GM18502 (cell line): ENCODE results near the gene PSME3.
"Not testable (repeated sequence)": the region's sequence is repeated elsewhere in the genome, so short reads cannot be mapped to it uniquely, and the experiment has no call there.

ENCODE experiments used
- ATAC-seq: cut with Tn5 transposase; IDR thresholded peaks from one replicate; pipeline ENCODE4 v1.9.1; 2021; ENCODE audit warnings: mild to moderate bottlenecking; ENCODE audit not compliant: unreplicated experiment, poor library complexity

The PSME3 gene

DNA sequence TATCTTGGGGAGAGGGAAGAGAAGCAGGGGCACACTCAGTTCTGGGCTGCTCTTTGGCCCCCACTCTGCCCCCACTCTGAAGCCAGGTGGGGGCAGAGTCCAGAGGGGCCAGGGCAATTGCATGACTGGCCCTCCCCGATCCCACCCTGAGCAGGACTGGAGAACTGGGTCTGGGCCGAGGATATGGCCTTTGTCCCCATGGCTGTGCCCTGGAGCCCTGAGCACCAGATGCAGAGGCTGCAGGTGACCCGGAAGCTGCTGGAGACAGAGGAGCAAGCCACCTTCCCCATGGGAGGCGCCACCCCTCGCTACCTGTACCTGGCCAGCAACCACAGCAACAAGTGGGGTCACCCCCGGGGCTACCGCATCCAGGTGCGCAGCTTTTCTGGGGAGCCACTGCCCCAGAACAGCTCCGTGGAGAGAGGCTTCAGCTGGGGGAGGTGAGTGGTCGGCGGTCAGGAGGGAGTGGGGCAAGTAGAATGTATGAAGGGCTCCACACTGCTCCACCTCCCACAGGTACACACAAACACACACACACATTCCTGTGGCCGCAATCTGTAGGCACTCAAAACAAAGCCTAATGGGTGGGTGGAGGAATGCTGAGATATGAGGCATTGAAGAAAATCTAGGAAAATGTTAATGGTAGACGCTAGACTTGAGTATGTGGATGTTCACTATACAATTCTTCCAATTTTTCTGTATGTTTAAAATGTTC lies 39.2 kb downstream of the PSME3 start:
- no peak for ATAC-seq

DNA sequence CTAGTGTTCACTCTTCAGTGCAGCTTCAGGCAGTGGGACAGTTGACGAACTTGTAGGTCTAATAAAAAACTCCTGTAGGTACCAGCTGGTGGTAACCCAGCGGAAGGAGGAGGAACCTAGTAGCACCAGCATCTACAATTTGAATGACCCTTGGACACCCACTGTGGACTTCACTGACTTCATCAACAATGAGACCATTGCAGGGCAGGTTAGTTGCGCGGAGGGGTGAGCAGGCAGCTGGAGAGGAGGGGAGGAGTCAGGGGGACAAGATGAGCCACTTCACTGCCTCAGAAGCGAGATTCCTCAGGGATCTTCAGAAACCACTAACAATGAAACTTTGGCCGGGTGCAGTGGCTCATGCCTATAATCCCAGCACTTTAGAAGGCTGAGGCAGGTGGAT lies 40.1 kb downstream of the PSME3 start:
- no peak for ATAC-seq

DNA sequence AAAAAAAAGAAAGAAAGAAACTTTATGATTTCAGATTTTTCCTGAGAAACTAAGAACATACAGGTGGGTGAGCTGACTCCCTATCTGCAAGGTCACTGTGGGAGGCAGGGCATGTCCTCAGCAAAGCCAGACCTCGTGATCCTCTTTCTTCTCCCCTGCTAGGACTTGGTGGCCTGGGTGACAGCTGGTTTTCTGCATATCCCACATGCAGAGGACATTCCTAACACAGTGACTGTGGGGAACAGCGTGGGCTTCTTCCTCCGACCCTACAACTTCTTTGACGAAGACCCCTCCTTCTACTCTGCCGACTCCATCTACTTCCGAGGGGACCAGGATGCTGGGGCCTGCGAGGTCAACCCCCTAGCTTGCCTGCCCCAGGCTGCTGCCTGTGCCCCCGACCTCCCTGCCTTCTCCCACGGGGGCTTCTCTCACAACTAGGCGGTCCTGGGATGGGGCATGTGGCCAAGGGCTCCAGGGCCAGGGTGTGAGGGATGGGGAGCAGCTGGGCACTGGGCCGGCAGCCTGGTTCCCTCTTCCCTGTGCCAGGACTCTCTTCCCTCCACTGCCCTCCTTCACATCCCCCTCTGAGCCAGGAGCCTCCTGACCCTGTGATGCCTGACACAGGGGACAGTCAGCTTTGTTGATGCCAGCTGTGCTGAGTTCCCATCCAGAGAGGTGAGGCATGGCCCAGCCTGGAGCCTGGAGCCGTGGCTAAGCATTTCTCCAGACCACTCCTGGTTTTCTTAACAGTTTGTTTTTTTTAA lies 40.9 kb downstream of the PSME3 start:
- ATAC-seq: not testable (repeated sequence)

DNA sequence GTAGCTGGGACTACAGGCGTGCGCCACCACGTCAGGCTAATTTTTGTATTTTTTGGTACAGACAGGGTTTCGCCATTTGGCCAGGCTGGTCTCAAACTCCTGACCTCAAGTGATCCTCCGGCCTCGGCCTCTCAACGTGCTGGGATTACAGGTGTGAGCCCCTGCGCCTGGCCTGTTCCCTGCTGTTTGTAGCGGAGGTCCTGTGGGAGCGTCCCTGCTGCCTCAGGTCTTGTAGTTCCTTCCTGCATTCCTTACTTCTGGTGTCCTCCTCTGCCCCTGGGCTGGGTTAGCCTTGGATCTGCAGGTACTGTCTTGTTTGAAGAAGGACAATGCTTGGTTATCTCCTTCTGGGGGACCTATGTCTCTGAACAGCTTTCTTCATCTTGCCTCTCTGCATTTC lies 43.8 kb downstream of the PSME3 start:
- ATAC-seq: no peak

DNA sequence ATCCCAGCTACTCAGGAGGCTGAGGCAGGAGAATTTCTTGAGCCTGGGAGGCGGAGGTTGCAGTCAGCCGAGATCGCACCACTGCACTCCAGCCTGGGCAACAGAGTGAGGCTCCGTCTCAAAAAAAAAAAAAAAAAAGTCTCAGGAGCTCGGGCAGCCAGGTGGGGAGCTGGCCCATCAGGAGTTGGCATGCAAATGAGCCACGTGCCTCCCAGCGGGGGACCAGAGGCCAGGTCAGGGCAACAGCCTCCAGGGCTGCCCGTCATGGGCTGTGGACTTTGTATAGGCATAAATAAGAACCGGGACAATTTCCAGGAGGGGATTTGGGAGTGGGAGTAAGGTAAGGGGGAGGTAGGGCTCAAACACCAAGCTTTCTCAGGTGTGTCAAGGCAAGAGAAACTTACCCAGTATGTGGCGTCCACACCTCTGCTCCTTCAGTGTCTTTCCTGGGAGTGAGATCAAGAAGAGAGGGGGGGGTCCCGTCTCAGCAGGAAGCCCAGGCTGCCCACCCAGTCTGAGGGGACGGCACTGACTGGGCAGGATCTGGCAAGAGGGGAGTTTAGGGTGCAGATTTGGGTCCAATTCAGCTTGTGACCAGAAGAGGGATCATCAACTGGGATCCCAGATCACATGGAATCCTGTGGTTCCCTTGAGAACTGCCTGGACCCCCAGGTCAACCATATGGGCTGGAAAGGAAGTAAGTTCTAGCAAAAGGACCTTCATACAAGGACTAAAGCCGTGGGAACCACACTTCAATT lies 45.1 kb downstream of the PSME3 start:
- ATAC-seq: no peak

DNA sequence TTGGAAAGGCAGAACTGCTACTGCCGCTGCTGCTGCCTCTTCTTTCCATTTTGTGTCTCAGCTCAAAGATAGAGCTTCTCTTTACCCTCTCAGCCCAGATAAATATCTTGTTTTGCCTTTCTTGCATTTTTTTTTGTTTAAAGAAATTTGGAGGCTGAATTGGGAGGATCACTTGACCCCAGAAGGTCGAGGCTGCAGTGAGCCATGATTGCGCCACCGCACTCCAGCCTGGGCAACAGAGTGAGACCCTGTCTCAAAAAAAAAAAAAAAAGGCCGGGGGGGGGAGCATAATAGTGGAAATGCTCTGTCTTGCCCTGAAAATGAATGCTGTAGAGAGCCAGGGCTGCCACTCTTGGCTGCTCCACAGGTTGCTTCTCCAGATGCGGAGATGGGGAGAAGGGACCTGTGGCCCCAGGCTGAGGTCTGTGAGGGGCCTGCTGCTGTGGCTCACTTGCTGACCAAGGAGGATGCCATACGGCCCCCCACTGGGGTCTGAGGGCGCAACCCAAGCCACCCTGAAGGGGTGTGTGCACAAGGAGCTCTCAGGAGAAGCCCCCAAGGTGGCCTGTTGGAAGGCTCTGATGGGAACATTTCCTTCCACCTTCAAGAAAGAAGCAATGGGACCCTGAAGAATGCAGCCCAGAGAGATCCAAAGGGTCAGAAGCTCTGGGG lies 45.9 kb downstream of the PSME3 start:
- ATAC-seq: no peak

DNA sequence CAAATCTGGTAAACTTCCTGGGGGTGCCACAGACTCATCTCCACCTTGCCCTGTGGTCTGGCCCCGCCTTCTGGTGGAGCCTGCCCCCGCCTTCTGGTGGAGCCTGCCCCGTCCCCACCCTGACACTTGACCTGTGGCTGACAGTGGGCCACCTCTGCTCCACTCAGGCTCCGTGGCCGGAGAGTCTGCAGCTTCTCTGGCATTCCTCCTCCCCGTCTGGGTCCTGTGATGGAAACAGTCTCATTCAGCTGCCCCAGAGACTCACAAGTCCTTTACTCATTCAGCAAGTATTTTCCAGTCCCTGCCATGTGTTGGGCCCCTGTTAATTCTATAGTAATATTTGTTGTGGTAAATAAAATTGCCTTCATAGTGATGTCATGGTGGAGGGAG lies 46.4 kb downstream of the PSME3 start:
- ATAC-seq: no peak

DNA sequence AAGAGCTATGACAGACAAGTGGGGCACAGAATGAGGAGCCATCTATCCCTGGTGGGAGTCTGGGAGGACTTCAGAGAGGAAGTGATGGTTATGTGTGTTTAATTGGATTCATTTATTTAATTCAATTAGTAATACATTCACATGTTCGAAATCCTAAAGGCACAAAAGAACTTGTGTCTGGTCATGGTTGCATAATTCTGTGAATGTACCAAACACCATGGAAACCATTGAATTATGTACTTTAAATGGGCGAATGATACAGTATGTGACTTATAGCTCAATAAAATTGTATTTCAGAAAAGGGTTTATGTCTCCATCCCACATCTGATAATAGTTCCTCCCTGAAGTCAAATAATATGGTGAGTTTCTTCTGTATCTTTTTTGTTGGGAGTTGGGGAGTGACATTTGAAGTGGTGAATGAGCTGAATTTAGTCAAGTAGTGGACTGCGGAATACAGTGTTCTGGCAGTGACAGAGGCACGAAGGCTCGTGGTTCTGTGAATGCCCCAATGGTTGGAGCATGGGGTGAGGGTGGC lies 47.6 kb downstream of the PSME3 start:
- ATAC-seq: no peak

DNA sequence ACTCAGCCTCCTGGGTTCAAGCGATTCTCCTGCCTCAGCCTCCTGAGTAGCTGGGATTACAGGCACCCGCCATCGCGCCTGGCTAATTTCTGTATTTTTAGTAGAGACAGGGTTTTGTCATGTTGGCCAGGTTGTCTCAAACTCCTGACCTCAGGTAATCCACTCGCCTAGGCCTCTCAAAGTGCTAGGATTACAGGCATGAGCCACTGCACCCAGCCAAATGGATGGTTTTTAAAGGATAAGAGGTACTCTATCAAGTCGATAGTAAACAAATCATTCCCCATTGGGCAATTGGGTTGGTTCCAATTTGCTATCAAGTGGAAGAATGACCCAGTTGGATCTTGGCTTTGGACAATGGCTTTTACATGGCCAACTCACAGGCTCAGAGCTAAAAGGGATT lies 48.5 kb downstream of the PSME3 start:
- not testable (repeated sequence) for ATAC-seq

DNA sequence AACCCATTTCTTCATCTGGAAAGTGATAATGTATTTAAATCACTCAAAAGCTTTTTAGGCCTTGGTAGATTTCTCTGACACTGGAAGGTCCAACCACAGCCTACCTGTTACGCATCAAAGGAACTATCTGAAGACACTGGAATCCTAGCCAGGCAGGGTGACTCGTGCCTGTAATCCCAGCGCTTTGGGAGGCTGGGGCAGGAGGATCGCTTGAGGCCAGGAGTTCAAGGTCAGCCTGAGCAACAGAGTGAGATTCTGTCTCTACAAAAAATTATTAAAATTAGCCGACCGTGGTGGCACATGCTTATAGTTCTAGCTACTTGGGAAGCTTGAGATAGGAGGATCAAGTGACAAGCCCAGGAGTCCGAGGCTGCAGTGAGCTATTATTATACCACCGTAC lies 49.0 kb downstream of the PSME3 start:
- no peak for ATAC-seq

DNA sequence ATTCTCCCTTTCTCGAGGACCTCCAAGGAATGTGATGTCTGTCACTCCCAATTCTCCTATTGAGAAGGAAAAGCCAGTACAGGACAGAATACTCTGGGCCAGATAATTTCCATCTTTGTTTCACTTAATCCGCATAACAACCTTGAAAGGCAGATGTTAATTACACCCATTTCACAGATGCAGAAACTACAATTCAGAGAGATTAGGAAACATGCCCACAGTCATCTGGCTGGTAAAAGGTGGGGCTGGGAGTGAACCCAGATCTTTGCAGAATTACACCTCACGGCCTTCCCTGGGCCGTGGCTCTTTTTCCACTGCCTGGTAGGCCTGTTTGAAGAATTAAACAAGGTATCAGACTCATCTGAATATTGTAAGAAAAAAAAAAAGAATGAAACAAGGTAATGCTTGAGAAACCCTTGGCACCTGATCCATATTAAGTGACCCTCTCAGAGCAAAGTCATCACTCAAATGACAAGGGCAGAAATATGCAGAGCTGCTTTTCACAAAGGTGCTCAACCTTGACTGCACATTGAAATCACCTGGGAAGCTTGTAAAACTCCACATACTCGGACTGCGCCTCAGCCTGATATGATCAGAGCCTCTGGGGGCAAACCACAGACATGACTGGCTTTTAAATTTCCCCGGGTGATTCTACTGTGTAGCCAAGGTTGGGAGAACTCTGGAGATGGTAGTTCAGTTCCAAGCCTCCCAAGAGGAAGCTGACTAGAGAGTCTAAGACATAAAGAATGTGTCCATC lies 50.8 kb downstream of the PSME3 start:
- ATAC-seq: no peak

DNA sequence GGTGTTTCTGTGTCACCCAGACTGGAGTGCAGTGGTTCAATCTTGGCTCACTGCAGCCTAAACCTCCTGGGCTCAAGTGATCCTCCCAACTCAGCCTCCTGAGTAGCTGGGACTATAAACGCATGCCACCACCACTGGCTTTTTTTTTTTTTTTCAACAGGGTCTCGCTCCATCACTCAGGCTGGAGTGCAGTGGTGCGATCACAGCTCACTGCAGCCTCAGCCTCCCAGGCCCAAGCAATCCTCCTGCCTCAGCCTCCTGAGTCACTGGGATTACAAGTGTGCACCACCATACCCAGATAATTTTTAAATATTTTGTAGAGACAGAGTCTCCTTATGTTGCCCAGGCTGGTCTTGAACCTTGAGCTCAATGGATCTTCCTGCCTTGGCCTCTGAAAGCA lies 52.6 kb downstream of the PSME3 start:
- not testable (repeated sequence) for ATAC-seq

DNA sequence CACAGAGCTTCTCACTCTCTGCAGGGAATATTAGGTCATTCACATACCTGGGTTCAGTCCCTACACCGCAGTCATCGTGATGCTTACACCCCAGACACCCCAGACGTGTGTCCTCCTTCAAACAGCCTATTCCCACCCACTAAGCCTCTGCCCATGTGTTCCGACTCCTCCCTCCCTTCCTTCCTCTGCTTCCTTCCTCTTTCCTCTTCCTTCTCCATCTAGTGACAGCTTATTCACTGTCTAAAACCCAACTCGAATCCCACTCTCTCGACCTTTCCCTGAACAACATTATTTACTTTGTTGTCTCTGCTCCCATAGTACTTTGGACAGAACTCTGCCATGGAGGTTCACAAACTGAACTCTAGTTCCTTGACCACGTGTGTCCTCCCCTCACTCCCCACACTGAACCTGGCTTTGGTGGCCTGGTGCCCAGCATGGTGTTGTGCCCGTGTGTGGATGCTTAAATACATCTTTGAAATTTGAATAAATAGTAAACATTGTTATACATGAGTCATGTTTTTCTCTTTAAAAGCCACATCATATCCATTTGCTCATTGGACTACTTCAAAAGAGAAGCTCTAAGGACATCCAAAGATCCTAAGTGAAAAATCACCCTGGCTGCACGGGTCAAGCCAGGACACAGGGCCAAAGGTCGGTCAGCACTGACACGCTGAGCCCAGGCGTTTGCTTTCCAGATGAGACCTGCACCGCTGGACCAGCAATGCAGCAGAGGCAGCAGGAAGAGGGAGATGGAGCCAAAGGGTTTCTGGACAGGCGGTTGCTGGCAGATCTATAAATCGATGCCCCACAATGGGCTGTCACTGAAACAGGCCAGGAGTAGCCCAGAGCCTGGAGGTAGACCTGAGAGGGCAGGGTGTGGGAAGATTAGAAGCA lies 53.3 kb downstream of the PSME3 start:
- ATAC-seq: no peak

DNA sequence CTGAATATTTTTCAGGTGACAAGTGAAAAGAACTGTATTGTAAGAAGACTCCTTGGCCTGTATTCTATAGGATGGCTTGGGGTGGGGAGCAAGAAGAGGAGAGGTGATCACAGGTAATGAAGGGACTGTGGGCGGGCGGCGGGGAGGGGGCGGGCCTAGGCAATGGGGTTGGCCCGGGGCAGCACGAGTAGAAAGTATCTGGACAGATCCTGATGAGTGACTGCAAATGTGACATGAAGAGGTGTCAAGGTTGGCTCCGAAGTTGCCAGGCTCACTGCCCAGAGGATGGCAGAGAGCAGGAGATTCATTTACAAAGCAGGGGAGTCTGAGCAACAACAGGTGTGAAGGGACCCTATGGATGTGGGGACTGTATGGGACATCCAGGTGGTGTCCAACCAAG lies 56.6 kb downstream of the PSME3 start:
- no peak for ATAC-seq

DNA sequence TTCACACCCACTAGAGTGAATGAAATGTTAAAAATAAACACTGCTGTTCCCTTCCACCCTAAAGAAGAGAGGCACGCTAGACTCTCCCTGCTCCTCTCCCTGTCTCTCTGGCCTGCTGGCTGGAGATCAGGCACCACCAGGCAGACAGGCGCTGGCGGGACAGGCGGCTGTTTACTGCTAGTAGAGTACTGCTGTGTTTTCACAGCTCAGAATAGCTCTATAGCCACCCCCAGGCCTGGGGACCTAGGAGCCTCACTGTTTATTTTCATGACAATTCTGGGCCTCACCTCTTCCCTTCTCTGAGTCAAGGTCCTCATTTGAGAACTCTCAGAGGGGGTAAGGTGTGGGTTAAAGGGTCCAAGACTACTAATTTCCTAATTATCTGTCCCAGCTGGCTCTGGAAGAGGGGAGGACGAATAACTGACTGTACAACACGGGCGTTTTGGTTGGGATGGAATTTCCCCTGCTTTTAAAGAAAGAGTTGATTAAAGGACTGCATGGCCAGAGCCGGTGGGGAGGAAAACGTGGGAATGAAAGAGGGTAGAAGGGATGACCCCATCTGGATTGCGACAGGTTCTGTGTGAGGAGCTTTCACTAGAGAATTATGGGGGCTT lies 58.4 kb downstream of the PSME3 start:
- no peak for ATAC-seq

DNA sequence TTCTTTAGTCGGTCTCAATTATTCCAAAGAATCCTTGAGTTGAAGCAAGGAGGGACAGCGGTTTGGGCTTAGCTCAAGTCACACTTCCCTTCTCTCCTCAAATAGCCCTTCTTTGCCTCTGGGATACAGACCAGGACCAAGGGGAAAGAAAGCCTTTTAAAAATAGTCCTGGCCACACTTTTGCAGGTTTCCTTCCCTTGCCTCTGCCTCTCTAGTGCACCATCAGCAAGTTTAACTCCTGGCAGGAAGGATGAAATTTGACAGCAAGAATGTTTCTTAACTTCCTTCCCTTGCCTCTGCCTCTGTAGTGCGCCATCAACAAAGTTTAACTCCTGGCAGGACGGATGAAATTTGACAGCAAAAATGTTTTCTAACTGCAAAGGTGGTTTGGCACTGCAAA lies 60.2 kb downstream of the PSME3 start:
- no peak for ATAC-seq
